HEK293T (cell line): ENCODE results near the gene OR2T29.
"Not testable (repeated sequence)": the region's sequence is repeated elsewhere in the genome, so short reads cannot be mapped to it uniquely, and the experiment has no call there.

ENCODE experiments used
- CTCF ChIA-PET: fragments of 350-600 bp; formaldehyde crosslinking; extraction: SDS; loops from one replicate; lab custom pipeline; 2021; ENCODE audit warnings: antibody characterized with exemption, inconsistent platforms; lab: Yijun Ruan, JAX
- POLR2A ChIA-PET: fragments of 350-600 bp; formaldehyde crosslinking; extraction: SDS; loops from one replicate; lab custom pipeline; 2020; ENCODE audit warnings: antibody characterized with exemption, inconsistent platforms; lab: Yijun Ruan, JAX
- DNase-seq: peaks from one replicate; pipeline ENCODE4 v3.0.0; 2012; ENCODE audit warnings: mixed read lengths; ENCODE audit errors: extremely low spot score
- ARNT ChIP-seq: fragments of 450-650 bp; IDR thresholded peaks from 2 replicates; pipeline ENCODE4 v1.6.1; 2017; ENCODE audit warnings: mild to moderate bottlenecking
- BHLHE40 ChIP-seq: fragments of 450-650 bp; IDR thresholded peaks from 2 replicates; pipeline ENCODE4 v1.6.1; 2016; ENCODE audit warnings: mild to moderate bottlenecking, moderate library complexity, borderline replicate concordance
- CTBP1 ChIP-seq: fragments of 450-650 bp; IDR thresholded peaks from 2 replicates; pipeline ENCODE4 v1.6.1; 2016; ENCODE audit warnings: borderline replicate concordance
- ELF4 ChIP-seq: fragments of 450-650 bp; IDR thresholded peaks from 2 replicates; pipeline ENCODE4 v1.6.1; 2017; ENCODE audit warnings: antibody characterized with exemption
- FOXA1 ChIP-seq: fragments of 450-650 bp; IDR thresholded peaks from 2 replicates; pipeline ENCODE4 v1.6.1; 2016; ENCODE audit warnings: mild to moderate bottlenecking
- FOXK2 ChIP-seq: fragments of 450-650 bp; IDR thresholded peaks from 2 replicates; pipeline ENCODE4 v1.6.1; 2016; ENCODE audit warnings: mild to moderate bottlenecking
- FOXM1 ChIP-seq: fragments of 450-650 bp; IDR thresholded peaks from 2 replicates; pipeline ENCODE4 v1.6.1; 2017; ENCODE audit warnings: mild to moderate bottlenecking, borderline replicate concordance
- HDGF ChIP-seq: fragments of 450-650 bp; IDR thresholded peaks from 2 replicates; pipeline ENCODE4 v1.6.1; 2017; ENCODE audit warnings: antibody characterized with exemption, borderline replicate concordance
- L3MBTL2 ChIP-seq: fragments of 450-650 bp; conservative IDR thresholded peaks from 2 replicates; pipeline ENCODE4 v1.6.1; 2016; ENCODE audit warnings: mild to moderate bottlenecking
- LEF1 ChIP-seq: fragments of 450-650 bp; IDR thresholded peaks from 2 replicates; pipeline ENCODE4 v1.6.1; 2017; ENCODE audit warnings: mild to moderate bottlenecking, borderline replicate concordance
- NFRKB ChIP-seq: fragments of 450-650 bp; IDR thresholded peaks from 2 replicates; pipeline ENCODE4 v1.6.1; 2016; ENCODE audit warnings: mild to moderate bottlenecking, moderate library complexity
- SP1 ChIP-seq: fragments of 450-650 bp; IDR thresholded peaks from 2 replicates; pipeline ENCODE4 v1.6.1; 2017
- SUZ12 ChIP-seq: fragments of 450-650 bp; IDR thresholded peaks from 2 replicates; pipeline ENCODE4 v1.6.1; 2016; ENCODE audit warnings: mild to moderate bottlenecking
- TARDBP ChIP-seq: fragments of 450-650 bp; IDR thresholded peaks from 2 replicates; pipeline ENCODE4 v1.6.1; 2016
- ZNF384 ChIP-seq: fragments of 450-650 bp; IDR thresholded peaks from 2 replicates; pipeline ENCODE4 v1.6.1; 2016
- TF ChIP-seq, protein P1 (sequence below): fragments of 450-650 bp; IDR thresholded peaks from 2 replicates; pipeline ENCODE4 v1.6.1; 2016

The OR2T29 gene, protein sequence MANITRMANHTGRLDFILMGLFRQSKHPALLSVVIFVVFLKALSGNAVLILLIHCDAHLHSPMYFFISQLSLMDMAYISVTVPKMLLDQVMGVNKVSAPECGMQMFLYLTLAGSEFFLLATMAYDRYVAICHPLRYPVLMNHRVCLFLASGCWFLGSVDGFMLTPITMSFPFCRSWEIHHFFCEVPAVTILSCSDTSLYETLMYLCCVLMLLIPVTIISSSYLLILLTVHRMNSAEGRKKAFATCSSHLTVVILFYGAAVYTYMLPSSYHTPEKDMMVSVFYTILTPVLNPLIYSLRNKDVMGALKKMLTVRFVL

GRCh38 chr1:248562672-248563071, at the start of gene OR2T29:
Gene OR2T29 (minus strand): TSS chr1:248562772. CDS start chr1:248559491, 3,281 bp downstream.
- DNase-seq, POLR2A ChIA-PET, CTCF ChIA-PET: not testable (repeated sequence)

GRCh38 chr1:248611883-248612414, 49.4 kb upstream of the OR2T29 start:
- TF ChIP-seq, protein P1, sequence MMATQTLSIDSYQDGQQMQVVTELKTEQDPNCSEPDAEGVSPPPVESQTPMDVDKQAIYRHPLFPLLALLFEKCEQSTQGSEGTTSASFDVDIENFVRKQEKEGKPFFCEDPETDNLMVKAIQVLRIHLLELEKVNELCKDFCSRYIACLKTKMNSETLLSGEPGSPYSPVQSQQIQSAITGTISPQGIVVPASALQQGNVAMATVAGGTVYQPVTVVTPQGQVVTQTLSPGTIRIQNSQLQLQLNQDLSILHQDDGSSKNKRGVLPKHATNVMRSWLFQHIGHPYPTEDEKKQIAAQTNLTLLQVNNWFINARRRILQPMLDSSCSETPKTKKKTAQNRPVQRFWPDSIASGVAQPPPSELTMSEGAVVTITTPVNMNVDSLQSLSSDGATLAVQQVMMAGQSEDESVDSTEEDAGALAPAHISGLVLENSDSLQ, result no peak
- DNase-seq, result no peak
- ChIA-PET CTCF (no interaction called here), POLR2A (no interaction called here)

DNA sequence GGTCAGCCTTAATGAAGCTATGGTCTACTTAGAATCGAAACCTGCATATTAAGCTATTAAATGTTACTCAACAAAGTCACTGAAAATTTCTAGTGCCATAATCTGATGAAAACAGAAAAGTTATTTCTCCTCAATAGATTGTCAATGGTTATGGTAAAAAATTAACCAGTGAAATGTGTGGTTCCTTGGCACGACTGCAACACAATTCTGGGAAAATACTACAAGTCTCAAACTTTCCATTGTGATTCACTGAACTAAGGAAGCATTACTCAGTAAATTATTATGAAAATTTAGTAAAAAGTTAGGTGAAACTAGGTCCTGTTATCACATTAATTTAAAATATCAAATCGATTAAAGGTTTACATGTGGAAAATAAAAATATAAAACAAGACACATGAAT, 47.7 kb upstream of the OR2T29 start:
- ChIA-PET POLR2A (no interaction called here), CTCF (no interaction called here)
- DNase-seq, result no peak
- TF ChIP-seq ARNT (no peak), BHLHE40 (no peak), ELF4 (no peak), FOXA1 (no peak), SP1 (no peak), FOXK2 (no peak), HDGF (no peak), SUZ12 (no peak), FOXM1 (no peak)
- TF ChIP-seq, protein P1, result no peak

- TF ChIP-seq FOXM1 (no peak), ZNF384 (no peak), NFRKB (no peak), L3MBTL2 (no peak)
- no peak for DNase-seq
- POLR2A ChIA-PET, result no interaction called here
- CTCF ChIA-PET, result no interaction called here
These were observed 36.8 kb upstream of the OR2T29 start for GRCh38 chr1:248599396-248599795.

DNA sequence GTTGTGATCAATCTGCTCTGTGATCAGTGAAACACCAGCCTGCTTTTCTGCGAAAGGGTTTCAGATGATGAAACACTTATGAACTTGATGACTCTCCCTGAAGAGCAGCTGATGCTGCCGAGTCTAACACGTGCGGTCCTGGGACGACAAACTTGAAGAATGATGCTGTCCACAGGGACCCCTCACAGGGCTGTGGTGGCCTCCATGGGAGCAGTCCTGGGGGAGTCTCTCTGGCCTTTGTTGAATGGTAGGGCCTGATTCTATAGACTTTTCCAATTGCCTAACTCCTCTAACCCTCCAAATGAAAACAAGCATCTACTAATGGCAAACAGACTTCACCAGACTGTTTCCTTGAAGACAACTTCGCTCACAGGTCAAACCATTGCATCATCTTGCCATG, 35.0 kb upstream of the OR2T29 start, which contains the start of gene OR2T10:
Gene OR2T10 (minus strand): TSS at position 112 of the 400 bp plus-strand sequence. CDS start 3,932 bp downstream, outside the sequence.
- DNase-seq, result no peak
- POLR2A ChIA-PET, result no interaction called here
- CTCF ChIA-PET, result no interaction called here
- TF ChIP-seq ELF4 (no peak), SUZ12 (no peak), FOXK2 (no peak), FOXA1 (no peak), LEF1 (no peak), SP1 (no peak), HDGF (no peak), TARDBP (no peak), BHLHE40 (no peak), NFRKB (no peak), L3MBTL2 (no peak)
- TF ChIP-seq, protein P1, result no peak

DNA sequence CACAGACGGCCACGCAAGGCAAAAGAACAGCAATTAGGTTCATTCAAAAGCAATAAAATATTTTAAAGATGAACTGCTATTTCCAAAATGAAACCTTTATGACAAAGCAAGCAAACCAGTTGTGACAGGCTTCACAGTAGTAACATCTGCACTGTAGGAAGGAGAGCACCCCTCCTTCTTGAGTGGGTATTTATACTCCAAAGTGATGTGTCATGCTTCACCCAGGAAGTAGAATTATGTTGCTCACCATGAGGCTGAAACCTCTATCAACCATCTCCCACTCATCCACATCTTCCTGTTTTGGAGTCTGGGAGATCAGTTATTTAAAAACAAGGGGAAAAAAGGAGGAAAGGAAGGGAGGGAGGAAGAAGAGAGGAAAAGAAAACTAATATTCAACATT, 34.0 kb upstream of the OR2T29 start:
- CTCF ChIA-PET, result no interaction called here
- no peak for DNase-seq
- POLR2A ChIA-PET, result no interaction called here
- TF ChIP-seq SUZ12, result no peak
- TF ChIP-seq TARDBP, result no peak
- TF ChIP-seq HDGF, result no peak
- TF ChIP-seq ZNF384, result no peak
- no peak for TF ChIP-seq SP1
- no peak for TF ChIP-seq FOXK2
- no peak for TF ChIP-seq FOXA1
- TF ChIP-seq BHLHE40, result no peak
- TF ChIP-seq CTBP1, result no peak
- TF ChIP-seq FOXM1, result no peak
- TF ChIP-seq LEF1, result no peak
- no peak for TF ChIP-seq NFRKB
- TF ChIP-seq ELF4, result no peak
- TF ChIP-seq L3MBTL2, result no peak
- TF ChIP-seq, protein P1, result no peak
- no peak for TF ChIP-seq ARNT
